GM12873 (cell line): ENCODE data around the gene ISCA1.

Experiments used
- CTCF ChIP-seq: IDR thresholded peaks from 2 replicates; pipeline ENCODE4 v1.5.1; 2012; ENCODE audit warnings: low read depth, mild to moderate bottlenecking, moderate library complexity, low read length, control low read depth; ENCODE audit not compliant: insufficient read depth; ENCODE audit errors: missing control alignments

Gene ISCA1

GRCh38 chr9:86222667-86223066 lies 59.7 kb downstream of the ISCA1 start:
- no peak for TF ChIP-seq CTCF

DNA sequence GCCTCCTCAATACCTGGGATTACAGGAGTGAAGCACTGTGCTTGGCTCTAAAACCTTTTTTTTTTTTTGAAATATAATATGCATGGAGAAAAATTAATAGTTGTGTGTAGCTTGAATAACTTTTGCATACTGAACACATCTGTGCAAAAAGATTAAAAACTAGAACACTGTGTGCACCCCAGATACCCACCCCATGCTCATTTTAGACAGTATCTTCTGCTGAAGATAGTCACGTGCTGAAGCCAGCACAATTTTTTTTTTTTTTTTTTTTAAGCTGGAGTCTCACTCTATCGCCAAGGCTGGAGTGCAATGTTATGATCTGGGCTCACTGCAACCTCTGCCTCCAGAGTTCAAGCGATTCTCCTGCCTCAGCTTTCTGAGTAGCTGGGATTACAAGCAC lies 62.7 kb downstream of the ISCA1 start:
- TF ChIP-seq CTCF = no peak

DNA sequence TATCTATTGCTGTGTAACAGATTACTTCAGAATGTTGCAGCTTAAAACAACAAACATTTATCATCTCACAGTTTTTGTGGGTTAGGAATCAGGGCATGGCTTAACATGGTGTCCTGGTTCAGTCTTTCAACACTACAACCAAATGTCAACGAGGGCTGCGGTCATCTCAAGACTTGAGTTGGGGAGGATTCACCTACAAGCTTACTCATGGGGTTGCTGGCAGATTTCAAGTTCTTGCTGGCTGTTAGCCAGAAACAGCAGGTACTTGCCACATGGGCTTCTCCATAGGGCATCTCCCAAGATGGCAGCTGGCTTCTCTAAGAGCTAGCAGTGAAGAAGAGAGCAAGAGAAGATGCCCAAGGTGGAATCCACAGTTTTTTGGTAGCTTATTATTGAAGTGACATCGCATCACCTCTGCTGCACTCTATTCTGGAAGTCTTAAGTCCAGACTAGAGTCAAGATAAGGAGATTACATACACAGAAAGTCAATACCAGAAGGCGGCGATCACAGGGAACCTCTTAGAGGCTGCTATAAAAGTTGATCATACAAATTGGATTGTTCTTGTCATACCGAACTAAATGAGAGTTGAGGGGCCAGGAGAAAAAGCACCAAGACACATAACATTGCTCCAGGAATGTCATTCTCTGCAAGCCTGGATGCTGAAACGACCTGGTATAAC lies 65.1 kb downstream of the ISCA1 start:
- no peak for TF ChIP-seq CTCF
